Liver (tissue), 9 donors: ENCODE measurements around the gene STXBP6. TPM values are rescaled to one million over a fixed set of nuclear protein-coding genes. Genes with fewer than 3 reads are reported as not detected.

Experiments used
- DNase-seq: peaks from one replicate; pipeline ENCODE4 v3.0.0-alpha.2; 2017; ENCODE audit warnings: low spot score
- H3K27ac ChIP-seq, 2 donors: one replicate each; pipeline ENCODE4 v1.7.0; 2013; ENCODE audit warnings: inconsistent platforms in 2 of 2, low read length in 2 of 2, control low read depth in 1 of 2, low read depth in 1 of 2, mild to moderate bottlenecking in 1 of 2
- H3K27me3 ChIP-seq, 4 donors: one replicate each; pipeline versions ENCODE4 v1.6.1 to v1.7.0; 2013; ENCODE audit warnings: low read length in 3 of 4, inconsistent platforms in 1 of 4, mild to moderate bottlenecking in 1 of 4, moderate library complexity in 1 of 4; ENCODE audit not compliant: control insufficient read depth in 4 of 4, insufficient read depth in 4 of 4
- H3K36me3 ChIP-seq, 4 donors: one replicate each; pipeline versions ENCODE4 v1.6.1 to v1.7.0; 2013; ENCODE audit warnings: low read length in 3 of 4, mild to moderate bottlenecking in 3 of 4, low read depth in 1 of 4, moderate library complexity in 1 of 4; ENCODE audit not compliant: control insufficient read depth in 4 of 4, insufficient read depth in 3 of 4
- H3K4me1 ChIP-seq, 4 donors: one replicate each; pipeline versions ENCODE4 v1.6.1 to v1.7.0; 2013; ENCODE audit warnings: low read length in 3 of 4, mild to moderate bottlenecking in 3 of 4, moderate library complexity in 1 of 4; ENCODE audit not compliant: control insufficient read depth in 4 of 4, insufficient read depth in 4 of 4
- H3K4me3 ChIP-seq, 3 donors: one replicate each; pipeline versions ENCODE4 v1.6.1 to v1.7.0; 2013; ENCODE audit warnings: low read length in 3 of 3, control low read depth in 1 of 3, low read depth in 1 of 3, mild to moderate bottlenecking in 1 of 3
- H3K9ac ChIP-seq, 2 donors: one replicate each; pipeline ENCODE4 v1.7.0; 2013; ENCODE audit warnings: low read length in 2 of 2, mild to moderate bottlenecking in 2 of 2, moderate library complexity in 2 of 2, control low read depth in 1 of 2, low read depth in 1 of 2
- H3K9me3 ChIP-seq, 4 donors: one replicate each; pipeline versions ENCODE4 v1.6.1 to v1.7.0; 2013; ENCODE audit warnings: low read length in 3 of 4; ENCODE audit not compliant: control insufficient read depth in 4 of 4
- GABPA ChIP-seq, 2 donors: IDR thresholded peaks in 1 of 2; conservative IDR thresholded peaks in 1 of 2; 2 replicates each; pipeline ENCODE4 v1.6.1; 2016; ENCODE audit warnings: antibody characterized with exemption in 2 of 2, mild to moderate bottlenecking in 1 of 2, moderate library complexity in 1 of 2
- HNF4G ChIP-seq: IDR thresholded peaks from 2 replicates; pipeline ENCODE4 v1.6.1; 2016; ENCODE audit warnings: antibody characterized with exemption
- JUND ChIP-seq, 2 donors: IDR thresholded peaks; 2 replicates each; pipeline ENCODE4 v1.6.1; 2016; ENCODE audit warnings: antibody characterized with exemption in 2 of 2
- NR2F2 ChIP-seq: IDR thresholded peaks from 2 replicates; pipeline ENCODE4 v1.6.1; 2016; ENCODE audit warnings: antibody characterized with exemption
- RAD21 ChIP-seq, 2 donors: IDR thresholded peaks; 2 replicates each; pipeline ENCODE4 v1.6.1; 2016; ENCODE audit warnings: antibody characterized with exemption in 2 of 2, mild to moderate bottlenecking in 2 of 2
- REST ChIP-seq: IDR thresholded peaks from 2 replicates; pipeline ENCODE4 v1.6.1; 2016; ENCODE audit warnings: antibody characterized with exemption, mild to moderate bottlenecking
- RXRA ChIP-seq, 2 donors: IDR thresholded peaks; 2 replicates each; pipeline ENCODE4 v1.6.1; 2017 to 2018; ENCODE audit warnings: antibody characterized with exemption in 2 of 2, mild to moderate bottlenecking in 1 of 2
- SP1 ChIP-seq: IDR thresholded peaks from 2 replicates; pipeline ENCODE4 v1.6.1; 2018; ENCODE audit warnings: antibody characterized with exemption, mild to moderate bottlenecking
- TAF1 ChIP-seq: conservative IDR thresholded peaks from 2 replicates; pipeline ENCODE4 v1.6.1; 2016; ENCODE audit warnings: antibody characterized with exemption, mild to moderate bottlenecking
- YY1 ChIP-seq: IDR thresholded peaks from 2 replicates; pipeline ENCODE4 v1.6.1; 2016; ENCODE audit warnings: antibody characterized with exemption, mild to moderate bottlenecking
- WGBS: extraction: QIAGEN DNeasy Blood & Tissue Kit; methylation state at CpG from one replicate; pipeline ENCODE4 v1.1.7; 2013; 5-methylcytosine and 5-hydroxymethylcytosine counted together
- polyA plus RNA-seq, 2 donors: library from polyadenylated mRNA; stranded (reverse) in 1 of 2; unstranded in 1 of 2; fragments of 200-250 nt in 1 of 2; fragments of >200 nt in 1 of 2; fragmentation: Nextera tagmentation in 1 of 2; extraction: Ambion mirVana in 1 of 2; gene quantifications; one replicate each; pipeline versions ENCODE4 v1.2.1 to v1.2.3, GENCODE V29; 2013 to 2015
- total RNA-seq, 2 donors: library from RNA; depleted of rRNA; stranded (reverse); fragments of >200 nt; gene quantifications; one replicate each; pipeline ENCODE4 v1.2.3, GENCODE V29; 2014
- TF ChIP-seq, protein P1 (sequence below): IDR thresholded peaks from 2 replicates; pipeline ENCODE4 v1.6.1; 2016; ENCODE audit warnings: antibody characterized with exemption
- TF ChIP-seq, protein P2 (sequence below): fragments of 150-350 bp; IDR thresholded peaks from 2 replicates; pipeline ENCODE4 v1.5.1; 2017; ENCODE audit warnings: improper control_type of control experiment, low read depth, low read length; ENCODE audit not compliant: missing input control
- TF ChIP-seq, protein P3 (sequence below): IDR thresholded peaks from 2 replicates; pipeline ENCODE4 v1.6.1; 2016; ENCODE audit warnings: antibody characterized with exemption
- TF ChIP-seq, protein P4 (sequence below): IDR thresholded peaks from 2 replicates; pipeline ENCODE4 v1.6.1; 2016; ENCODE audit warnings: antibody characterized with exemption
- donor health status: healthy.
- donor health status: healthy.
- donor health status: healthy.
- donor health status: healthy.
- donor health status: healthy.

The STXBP6 gene
- total and polyA plus RNA-seq, 4 donors, result 1.4 to 3.8 (median 1.8) TPM

DNA sequence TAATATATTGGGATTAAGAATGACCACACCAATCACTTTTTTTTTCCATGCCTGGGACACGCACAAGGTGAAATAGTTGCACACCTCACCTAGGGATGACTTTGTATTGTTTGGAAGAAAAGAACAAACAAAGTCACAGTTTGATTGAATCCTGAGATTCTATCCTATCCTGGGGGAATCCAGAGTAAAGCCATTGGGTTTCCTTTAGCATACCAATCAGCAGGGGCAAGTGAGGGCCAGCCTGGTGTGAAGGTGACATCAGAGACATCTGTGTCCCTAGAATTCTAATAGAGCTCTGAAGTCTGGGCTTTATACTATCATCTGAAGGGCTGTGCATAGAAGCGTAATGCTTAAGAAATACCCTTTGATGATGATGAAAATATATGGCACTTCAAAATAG lies 199.9 kb downstream of the STXBP6 start:
- Histone ChIP-seq H3K27ac (no peak overlapping the region), H3K4me3 (no peak overlapping the region), H3K9me3 (no peaks in the 10 kb centered on the region), H3K36me3 (peaks cover 0 to 3% (median 0%) of the 10 kb centered on the region in 4 donors), H3K9ac (no peak overlapping the region), H3K4me1 (no peaks in the 10 kb centered on the region), H3K27me3 (no peaks in the 10 kb centered on the region)
- 96% methylated on average over 2 of the region's 2 CpGs for WGBS
- TF ChIP-seq HNF4G, result no peak
- no peak for TF ChIP-seq TAF1
- TF ChIP-seq, protein P1, sequence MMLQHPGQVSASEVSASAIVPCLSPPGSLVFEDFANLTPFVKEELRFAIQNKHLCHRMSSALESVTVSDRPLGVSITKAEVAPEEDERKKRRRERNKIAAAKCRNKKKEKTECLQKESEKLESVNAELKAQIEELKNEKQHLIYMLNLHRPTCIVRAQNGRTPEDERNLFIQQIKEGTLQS, result no peak
- no peak for DNase-seq

DNA sequence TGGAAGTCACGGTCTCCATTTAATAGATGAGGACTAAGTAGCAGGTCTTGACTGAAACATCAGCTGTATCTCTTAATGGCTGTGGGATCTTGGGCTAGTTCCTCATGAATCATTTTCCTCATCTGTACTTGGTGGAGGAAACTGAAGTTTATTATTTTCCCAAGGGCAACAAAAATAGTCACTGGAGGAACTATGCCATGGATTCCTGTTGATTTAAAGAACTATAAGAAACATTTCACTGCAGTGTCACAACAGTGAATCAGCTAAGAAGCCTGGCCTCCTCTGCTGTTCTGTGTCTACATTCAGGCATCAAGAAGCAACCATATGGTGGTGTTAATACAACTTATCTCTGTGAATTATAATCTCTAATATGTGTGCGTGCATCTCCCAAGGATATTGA lies 200.5 kb downstream of the STXBP6 start:
- no peak for TF ChIP-seq JUND (IDR thresholded peaks at IDR 0.05)
- no peak for TF ChIP-seq GABPA (IDR thresholded peaks at IDR 0.05 in 1 of 2, conservative IDR thresholded peaks at IDR 0.05 in 1 of 2)
- TF ChIP-seq TAF1, result no peak
- no peak for TF ChIP-seq REST
- no peak for TF ChIP-seq SP1
- no peak for TF ChIP-seq RXRA (IDR thresholded peaks at IDR 0.05)
- WGBS, result 98% methylated on average over 2 of the region's 2 CpGs
- Histone ChIP-seq H3K27ac (no peak overlapping the region), H3K4me1 (no peaks in the 10 kb centered on the region), H3K36me3 (peaks cover 0 to 3% (median 0%) of the 10 kb centered on the region in 4 donors), H3K27me3 (no peaks in the 10 kb centered on the region), H3K4me3 (no peak overlapping the region), H3K9ac (no peak overlapping the region), H3K9me3 (no peaks in the 10 kb centered on the region)
- DNase-seq, result no peak

- no peaks in the 10 kb centered on the region for H3K9me3 ChIP-seq
- no peak overlapping the region for H3K27ac ChIP-seq
- no peak overlapping the region for H3K4me3 ChIP-seq
- H3K36me3 ChIP-seq, result peaks cover 0 to 3% (median 0%) of the 10 kb centered on the region in 4 donors
- H3K27me3 ChIP-seq, result no peaks in the 10 kb centered on the region
- WGBS, result 85% methylated on average over 3 of the region's 3 CpGs
- DNase-seq, result no peak
- H3K9ac ChIP-seq, result no peak overlapping the region
- TF ChIP-seq JUND (IDR thresholded peaks at IDR 0.05) (no peak), RAD21 (IDR thresholded peaks at IDR 0.05) (no peak), YY1 (no peak), HNF4G (no peak), GABPA (IDR thresholded peaks at IDR 0.05 in 1 of 2, conservative IDR thresholded peaks at IDR 0.05 in 1 of 2) (no peak), SP1 (no peak), NR2F2 (no peak), TAF1 (no peak)
- TF ChIP-seq, protein P1, result no peak
- TF ChIP-seq, protein P2, sequence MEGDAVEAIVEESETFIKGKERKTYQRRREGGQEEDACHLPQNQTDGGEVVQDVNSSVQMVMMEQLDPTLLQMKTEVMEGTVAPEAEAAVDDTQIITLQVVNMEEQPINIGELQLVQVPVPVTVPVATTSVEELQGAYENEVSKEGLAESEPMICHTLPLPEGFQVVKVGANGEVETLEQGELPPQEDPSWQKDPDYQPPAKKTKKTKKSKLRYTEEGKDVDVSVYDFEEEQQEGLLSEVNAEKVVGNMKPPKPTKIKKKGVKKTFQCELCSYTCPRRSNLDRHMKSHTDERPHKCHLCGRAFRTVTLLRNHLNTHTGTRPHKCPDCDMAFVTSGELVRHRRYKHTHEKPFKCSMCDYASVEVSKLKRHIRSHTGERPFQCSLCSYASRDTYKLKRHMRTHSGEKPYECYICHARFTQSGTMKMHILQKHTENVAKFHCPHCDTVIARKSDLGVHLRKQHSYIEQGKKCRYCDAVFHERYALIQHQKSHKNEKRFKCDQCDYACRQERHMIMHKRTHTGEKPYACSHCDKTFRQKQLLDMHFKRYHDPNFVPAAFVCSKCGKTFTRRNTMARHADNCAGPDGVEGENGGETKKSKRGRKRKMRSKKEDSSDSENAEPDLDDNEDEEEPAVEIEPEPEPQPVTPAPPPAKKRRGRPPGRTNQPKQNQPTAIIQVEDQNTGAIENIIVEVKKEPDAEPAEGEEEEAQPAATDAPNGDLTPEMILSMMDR, result no peak
- TF ChIP-seq, protein P3, sequence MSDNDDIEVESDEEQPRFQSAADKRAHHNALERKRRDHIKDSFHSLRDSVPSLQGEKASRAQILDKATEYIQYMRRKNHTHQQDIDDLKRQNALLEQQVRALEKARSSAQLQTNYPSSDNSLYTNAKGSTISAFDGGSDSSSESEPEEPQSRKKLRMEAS, result no peak
- TF ChIP-seq, protein P4, sequence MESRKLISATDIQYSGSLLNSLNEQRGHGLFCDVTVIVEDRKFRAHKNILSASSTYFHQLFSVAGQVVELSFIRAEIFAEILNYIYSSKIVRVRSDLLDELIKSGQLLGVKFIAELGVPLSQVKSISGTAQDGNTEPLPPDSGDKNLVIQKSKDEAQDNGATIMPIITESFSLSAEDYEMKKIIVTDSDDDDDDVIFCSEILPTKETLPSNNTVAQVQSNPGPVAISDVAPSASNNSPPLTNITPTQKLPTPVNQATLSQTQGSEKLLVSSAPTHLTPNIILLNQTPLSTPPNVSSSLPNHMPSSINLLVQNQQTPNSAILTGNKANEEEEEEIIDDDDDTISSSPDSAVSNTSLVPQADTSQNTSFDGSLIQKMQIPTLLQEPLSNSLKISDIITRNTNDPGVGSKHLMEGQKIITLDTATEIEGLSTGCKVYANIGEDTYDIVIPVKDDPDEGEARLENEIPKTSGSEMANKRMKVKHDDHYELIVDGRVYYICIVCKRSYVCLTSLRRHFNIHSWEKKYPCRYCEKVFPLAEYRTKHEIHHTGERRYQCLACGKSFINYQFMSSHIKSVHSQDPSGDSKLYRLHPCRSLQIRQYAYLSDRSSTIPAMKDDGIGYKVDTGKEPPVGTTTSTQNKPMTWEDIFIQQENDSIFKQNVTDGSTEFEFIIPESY, result no peak
- no peaks in the 10 kb centered on the region for H3K4me1 ChIP-seq
Measured at GRCh38 chr14:24848102-24848790, 201.7 kb downstream of the STXBP6 start.
